Hepatocyte (in vitro differentiated cells): ENCODE results near the gene DIP2C. TPM values are rescaled to one million over a fixed set of nuclear protein-coding genes. Genes with fewer than 3 reads are reported as not detected.

ENCODE experiments used
- DNase-seq: peaks from one replicate; pipeline ENCODE4 v3.0.0-alpha.2; 2016; ENCODE audit warnings: low spot score
- H2AFZ ChIP-seq: fragments of 200-600 bp; sonication (generic); 2 replicates; pipeline ENCODE4 v1.6.0; 2016; ENCODE audit warnings: antibody characterized with exemption, mild to moderate bottlenecking
- H3K27ac ChIP-seq: fragments of 200-600 bp; sonication (generic); 2 replicates; pipeline ENCODE4 v1.5.1; 2016; ENCODE audit warnings: mild to moderate bottlenecking
- H3K27me3 ChIP-seq: fragments of 200-600 bp; sonication (generic); 2 replicates; pipeline ENCODE4 v1.6.1; 2016
- H3K36me3 ChIP-seq: fragments of 200-600 bp; sonication (generic); replicated peaks from 2 replicates; pipeline ENCODE4 v1.5.1; 2016; ENCODE audit warnings: low read depth; ENCODE audit not compliant: insufficient read depth
- H3K4me1 ChIP-seq: fragments of 200-600 bp; sonication (generic); 2 replicates; pipeline ENCODE4 v1.5.1; 2016; ENCODE audit warnings: mild to moderate bottlenecking, moderate library complexity; ENCODE audit not compliant: insufficient read depth
- H3K4me2 ChIP-seq: fragments of 200-600 bp; sonication (generic); 2 replicates; pipeline ENCODE4 v1.6.0; 2016
- H3K4me3 ChIP-seq: fragments of 200-600 bp; sonication (generic); 2 replicates; pipeline ENCODE4 v1.5.1; 2016; ENCODE audit warnings: mild to moderate bottlenecking
- H3K79me2 ChIP-seq: fragments of 200-600 bp; sonication (generic); 2 replicates; pipeline ENCODE4 v1.6.0; 2017; ENCODE audit warnings: mild to moderate bottlenecking
- H3K9me2 ChIP-seq: fragments of 200-600 bp; sonication (generic); replicated peaks from 2 replicates; pipeline ENCODE4 v1.6.0; 2017; ENCODE audit warnings: mild to moderate bottlenecking; ENCODE audit not compliant: insufficient read depth
- H3K9me3 ChIP-seq: fragments of 200-600 bp; sonication (generic); 2 replicates; pipeline ENCODE4 v1.5.1; 2016; ENCODE audit warnings: low read depth, mild to moderate bottlenecking
- H4K20me1 ChIP-seq: fragments of 200-600 bp; sonication (generic); 2 replicates; pipeline ENCODE4 v1.6.0; 2016; ENCODE audit warnings: mild to moderate bottlenecking; ENCODE audit not compliant: insufficient read depth, poor library complexity, severe bottlenecking
- EZH2 ChIP-seq: fragments of 200-600 bp; sonication (generic); IDR thresholded peaks from 2 replicates; pipeline ENCODE4 v1.6.1; 2016; ENCODE audit warnings: antibody characterized with exemption, mild to moderate bottlenecking, borderline replicate concordance
- EZH2phosphoT487 ChIP-seq: fragments of 200-600 bp; sonication (generic); IDR thresholded peaks from one replicate; pipeline ENCODE4 v1.6.1; 2018; ENCODE audit warnings: antibody characterized with exemption, mild to moderate bottlenecking, low read depth, moderate library complexity; ENCODE audit not compliant: unreplicated experiment, severe bottlenecking
- WGBS: methylation state at CpG from one replicate; pipeline ENCODE4 v1.1.6; 2016; ENCODE audit warnings: low lambda C conversion rate; ENCODE audit errors: missing lambda C conversion rate; 5-methylcytosine and 5-hydroxymethylcytosine counted together
- polyA plus RNA-seq: library from polyadenylated mRNA; unstranded; fragments of >200 nt; fragmentation: Nextera tagmentation; extraction: Ambion mirVana; gene quantifications from 2 replicates; pipeline ENCODE4 v1.2.1, GENCODE V29; 2016
- total RNA-seq: library from RNA; depleted of rRNA; stranded (reverse); fragments of >200 nt; gene quantifications from 2 replicates; pipeline ENCODE4 v1.2.3, GENCODE V29; 2014
- TF ChIP-seq, protein P1 (sequence below): fragments of 200-600 bp; sonication (generic); IDR thresholded peaks from 2 replicates; pipeline ENCODE4 v1.5.1; 2016; ENCODE audit warnings: antibody characterized with exemption, mild to moderate bottlenecking; ENCODE audit not compliant: poor library complexity

Gene DIP2C
- total and polyA plus RNA-seq, 2 experiments from 2014 or later, result 11.1 to 12.8 TPM

DNA sequence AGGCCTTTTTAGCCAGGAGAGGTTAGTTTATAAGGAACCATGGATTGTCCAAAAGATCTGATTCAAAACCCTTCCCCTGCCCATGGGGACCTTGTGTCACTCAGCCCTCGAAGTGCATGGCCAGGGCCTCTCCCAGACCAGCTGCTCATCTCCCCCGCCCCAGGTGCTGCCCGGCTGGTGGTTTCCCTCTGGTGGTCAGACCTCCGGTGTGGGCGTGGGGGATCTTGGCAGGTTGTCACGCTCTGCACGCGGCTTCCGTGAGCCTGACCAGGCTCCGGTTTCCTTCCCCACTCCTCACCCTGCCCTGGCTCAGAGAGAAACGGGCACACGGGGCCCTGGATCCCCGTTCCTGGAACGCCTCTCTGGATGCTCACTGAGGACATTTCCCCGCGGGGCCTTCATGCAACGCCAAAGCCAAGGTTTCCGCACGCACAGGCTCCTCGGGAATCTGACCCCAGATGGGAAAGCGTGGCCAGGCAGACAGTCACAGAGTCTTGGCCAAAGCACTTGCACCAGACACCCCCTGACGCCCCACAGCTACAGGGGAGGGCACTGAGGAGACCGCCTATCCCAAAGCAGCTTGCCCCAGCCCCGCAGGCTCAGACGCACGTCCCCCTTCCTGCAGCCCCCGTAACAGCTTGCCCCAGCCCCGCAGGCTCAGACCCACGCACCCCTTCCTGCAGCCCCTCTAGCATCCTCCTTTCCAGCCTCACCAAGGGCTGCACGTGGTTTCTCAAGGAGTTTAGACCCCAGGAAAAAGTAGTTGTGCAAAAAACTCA lies 7.8 kb upstream of the DIP2C start:
- Histone ChIP-seq H3K27ac (no peak overlapping the region), H3K27me3 (peaks cover 8% of the 10 kb centered on the region), H2AFZ (no peak overlapping the region), H3K9me2 (no peaks in the 10 kb centered on the region), H3K79me2 (no peaks in the 10 kb centered on the region), H3K4me2 (no peak overlapping the region), H3K4me1 (no peaks in the 10 kb centered on the region), H3K9me3 (no peaks in the 10 kb centered on the region), H4K20me1 (no peaks in the 10 kb centered on the region), H3K36me3 (no peaks in the 10 kb centered on the region), H3K4me3 (no peak overlapping the region)
- WGBS, result 93% methylated on average over 30 of the region's 30 CpGs
- no peak for DNase-seq
- no peak for TF ChIP-seq EZH2phosphoT487
- TF ChIP-seq, protein P1, sequence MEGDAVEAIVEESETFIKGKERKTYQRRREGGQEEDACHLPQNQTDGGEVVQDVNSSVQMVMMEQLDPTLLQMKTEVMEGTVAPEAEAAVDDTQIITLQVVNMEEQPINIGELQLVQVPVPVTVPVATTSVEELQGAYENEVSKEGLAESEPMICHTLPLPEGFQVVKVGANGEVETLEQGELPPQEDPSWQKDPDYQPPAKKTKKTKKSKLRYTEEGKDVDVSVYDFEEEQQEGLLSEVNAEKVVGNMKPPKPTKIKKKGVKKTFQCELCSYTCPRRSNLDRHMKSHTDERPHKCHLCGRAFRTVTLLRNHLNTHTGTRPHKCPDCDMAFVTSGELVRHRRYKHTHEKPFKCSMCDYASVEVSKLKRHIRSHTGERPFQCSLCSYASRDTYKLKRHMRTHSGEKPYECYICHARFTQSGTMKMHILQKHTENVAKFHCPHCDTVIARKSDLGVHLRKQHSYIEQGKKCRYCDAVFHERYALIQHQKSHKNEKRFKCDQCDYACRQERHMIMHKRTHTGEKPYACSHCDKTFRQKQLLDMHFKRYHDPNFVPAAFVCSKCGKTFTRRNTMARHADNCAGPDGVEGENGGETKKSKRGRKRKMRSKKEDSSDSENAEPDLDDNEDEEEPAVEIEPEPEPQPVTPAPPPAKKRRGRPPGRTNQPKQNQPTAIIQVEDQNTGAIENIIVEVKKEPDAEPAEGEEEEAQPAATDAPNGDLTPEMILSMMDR, result no peak
- no peak for TF ChIP-seq EZH2

DNA sequence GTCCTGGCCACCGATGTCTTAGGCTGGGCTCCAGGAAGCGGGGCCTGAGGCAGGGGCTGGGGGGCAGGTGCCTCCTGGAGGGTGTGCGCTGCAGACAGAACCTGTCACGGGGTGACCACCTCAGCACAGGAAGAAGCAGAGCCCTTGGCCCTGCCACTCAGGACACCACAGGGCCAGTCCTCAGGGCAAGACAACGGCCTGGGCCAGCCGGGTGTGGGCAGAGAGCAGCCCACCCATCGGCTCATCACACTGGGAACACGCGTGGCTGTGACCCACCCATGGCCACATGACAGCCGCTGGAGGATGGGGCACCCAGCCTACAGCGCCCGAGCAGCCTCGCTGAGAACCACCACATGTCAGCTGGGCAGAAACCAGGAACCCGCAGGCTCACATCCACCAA lies 5.9 kb upstream of the DIP2C start:
- Histone ChIP-seq H3K36me3 (no peaks in the 10 kb centered on the region), H4K20me1 (no peaks in the 10 kb centered on the region), H3K27me3 (peaks cover 5% of the 10 kb centered on the region), H3K27ac (no peak overlapping the region), H2AFZ (no peak overlapping the region), H3K4me1 (no peaks in the 10 kb centered on the region), H3K4me2 (no peak overlapping the region), H3K9me3 (no peaks in the 10 kb centered on the region), H3K4me3 (no peak overlapping the region), H3K9me2 (no peaks in the 10 kb centered on the region), H3K79me2 (no peaks in the 10 kb centered on the region)
- DNase-seq, result no peak
- TF ChIP-seq EZH2, result no peak
- no peak for TF ChIP-seq EZH2phosphoT487
- TF ChIP-seq, protein P1, result no peak
- 96% methylated on average over 14 of the region's 14 CpGs for whole genome bisulfite sequencing

DNA sequence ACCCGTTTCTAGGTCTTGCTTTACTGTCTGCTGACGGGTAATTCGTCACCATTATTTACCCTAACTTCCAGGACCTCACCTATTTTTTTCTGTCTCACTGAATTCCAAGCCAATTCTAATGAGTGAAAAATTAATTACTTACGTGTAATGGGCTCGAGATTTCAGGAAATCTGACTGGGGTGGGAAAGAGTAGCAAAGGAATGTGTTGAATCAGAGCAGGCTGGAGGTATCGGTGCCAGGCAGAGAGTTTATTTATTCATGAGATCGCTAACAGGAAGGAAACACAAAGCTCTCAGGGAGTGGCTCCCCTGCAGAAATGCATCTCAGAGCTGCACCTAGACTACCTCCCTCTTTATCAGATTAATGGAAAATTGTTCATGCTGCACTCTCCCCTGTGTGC lies 4.0 kb upstream of the DIP2C start:
- Histone ChIP-seq H3K4me2 (peak overlapping the region; percentile 49), H3K9me3 (no peaks in the 10 kb centered on the region), H4K20me1 (peaks cover under 1% of the 10 kb centered on the region), H3K36me3 (no peaks in the 10 kb centered on the region), H2AFZ (peak overlapping the region; percentile 19), H3K27ac (peak overlapping the region; percentile 20), H3K9me2 (no peaks in the 10 kb centered on the region), H3K4me1 (no peaks in the 10 kb centered on the region), H3K4me3 (no peak overlapping the region), H3K27me3 (peaks cover under 1% of the 10 kb centered on the region), H3K79me2 (peaks cover 6% of the 10 kb centered on the region)
- DNase-seq, result peak; percentile 44
- TF ChIP-seq, protein P1, result no peak
- no peak for TF ChIP-seq EZH2
- TF ChIP-seq EZH2phosphoT487, result no peak
- 27% methylated on average over 7 of the region's 7 CpGs for WGBS
